B cell (primary cell): Measurements from ENCODE around the gene SLC37A1. TPM values are rescaled to one million over a fixed set of nuclear protein-coding genes. Genes with fewer than 3 reads are reported as not detected.

Experiments used
- ATAC-seq: fragments of 200-7000 bp; cut with Tn5 transposase; one replicate; pipeline ENCODE4 v1.10.0; 2021; ENCODE audit warnings: low read depth, mild to moderate bottlenecking, moderate number of reproducible peaks, moderate library complexity
- CTCF ChIA-PET: fragments of 350-600 bp; sonication (Branson Sonifier 250); formaldehyde crosslinking; loops from one replicate; lab custom pipeline; 2021; ENCODE audit warnings: antibody characterized with exemption, inconsistent platforms; lab: Charles Lee
- POLR2A ChIA-PET: fragments of 350-600 bp; sonication (Branson Sonifier 250); formaldehyde crosslinking; loops from one replicate; lab custom pipeline; 2021; ENCODE audit warnings: antibody characterized with exemption; lab: Charles Lee
- DNase-seq: peaks from one replicate; pipeline ENCODE4 v3.0.0; 2013
- H2AFZ ChIP-seq: 2 replicates; pipeline ENCODE4 v1.6.1; 2012; ENCODE audit warnings: mild to moderate bottlenecking, low read depth, low read length; ENCODE audit not compliant: insufficient read depth, poor library complexity, severe bottlenecking
- H3K27ac ChIP-seq, 2 donors: 1 replicate in 1 of 2; 2 replicates in 1 of 2; pipeline ENCODE4 v1.5.1; 2012 to 2013; ENCODE audit warnings: low read length in 2 of 2, mild to moderate bottlenecking in 2 of 2, moderate library complexity in 1 of 2
- H3K27me3 ChIP-seq, 4 experiments: fragments of 200-600 bp in 1 of 4; sonication (generic) in 1 of 4; replicated peaks in 1 of 4; 1 replicate in 2 of 4; 2 replicates in 2 of 4; pipeline versions ENCODE4 v1.6.1 to v1.7.0; 2013 to 2016; ENCODE audit warnings: low read length in 3 of 4, mild to moderate bottlenecking in 2 of 4, mixed read lengths in 1 of 4, moderate library complexity in 1 of 4; ENCODE audit not compliant: insufficient read depth in 4 of 4, control insufficient read depth in 3 of 4; ENCODE audit errors: control extremely low read depth in 1 of 4
- H3K36me3 ChIP-seq, 2 experiments: replicated peaks in 1 of 2; 1 replicate in 1 of 2; 2 replicates in 1 of 2; pipeline versions ENCODE4 v1.6.1 to v1.7.1; 2013; ENCODE audit warnings: low read length in 1 of 2; ENCODE audit not compliant: insufficient read depth in 2 of 2, control insufficient read depth in 1 of 2; ENCODE audit errors: control extremely low read depth in 1 of 2, extremely low read depth in 1 of 2
- H3K4me1 ChIP-seq, 2 donors: fragments of 200-600 bp in 1 of 2; sonication (generic) in 1 of 2; 1 replicate in 1 of 2; 2 replicates in 1 of 2; pipeline versions ENCODE4 v1.5.1 to v1.6.1; 2013 to 2017; ENCODE audit warnings: low read length in 2 of 2; ENCODE audit not compliant: control insufficient read depth in 2 of 2, insufficient read depth in 2 of 2
- H3K4me2 ChIP-seq: replicated peaks from 2 replicates; pipeline ENCODE3; 2012; ENCODE audit warnings: mild to moderate bottlenecking, low read depth, low read length; ENCODE audit not compliant: poor library complexity, severe bottlenecking
- H3K4me3 ChIP-seq, 5 experiments: fragments of 200-600 bp in 1 of 5; sonication (generic) in 1 of 5; 1 replicate in 3 of 5; 2 replicates in 2 of 5; pipeline versions ENCODE4 v1.5.1 to v1.7.0; 2011 to 2016; ENCODE audit warnings: low read length in 4 of 5, mild to moderate bottlenecking in 4 of 5, low read depth in 2 of 5, control low read depth in 1 of 5, moderate library complexity in 1 of 5; ENCODE audit not compliant: insufficient read depth in 1 of 5; ENCODE audit errors: control extremely low read depth in 1 of 5, extremely low read depth in 1 of 5
- H3K79me2 ChIP-seq: fragments of 200-600 bp; sonication (generic); one replicate; pipeline ENCODE4 v1.6.0; 2016; ENCODE audit warnings: low read length; ENCODE audit not compliant: control insufficient read depth, insufficient read depth
- H3K9ac ChIP-seq: fragments of 200-600 bp; sonication (generic); 2 replicates; pipeline ENCODE4 v1.6.1; 2017; ENCODE audit warnings: mild to moderate bottlenecking, low read length, moderate library complexity
- H3K9me3 ChIP-seq, 3 donors: one replicate each; pipeline versions ENCODE4 v1.6.1 to v1.7.1; 2013; ENCODE audit warnings: low read length in 2 of 3; ENCODE audit not compliant: control insufficient read depth in 2 of 3, insufficient read depth in 1 of 3; ENCODE audit errors: control extremely low read depth in 1 of 3
- H4K20me1 ChIP-seq: 2 replicates; pipeline ENCODE4 v1.6.0; 2012; ENCODE audit warnings: mild to moderate bottlenecking, low read length; ENCODE audit not compliant: insufficient read depth, control insufficient read depth, poor library complexity, severe bottlenecking
- H3K27ac Mint-ChIP-seq: one replicate; pipeline ENCODE4 v1.8.0; 2021; ENCODE audit warnings: mixed read lengths
- H3K27me3 Mint-ChIP-seq: one replicate; pipeline ENCODE4 v1.8.0; 2021; ENCODE audit warnings: mixed read lengths
- H3K4me1 Mint-ChIP-seq: one replicate; pipeline ENCODE4 v1.8.0; 2021; ENCODE audit warnings: mixed read lengths
- H3K4me3 Mint-ChIP-seq: one replicate; pipeline ENCODE4 v1.8.0; 2021; ENCODE audit warnings: mixed read lengths
- H3K9me3 Mint-ChIP-seq: one replicate; pipeline ENCODE4 v1.8.0; 2022; ENCODE audit warnings: mixed read lengths; ENCODE audit not compliant: insufficient read depth
- EZH2 ChIP-seq: IDR thresholded peaks from 2 replicates; pipeline ENCODE4 v1.6.1; 2012; ENCODE audit warnings: borderline replicate concordance, low read depth, mild to moderate bottlenecking, moderate library complexity, low read length; ENCODE audit not compliant: insufficient read depth, poor library complexity, severe bottlenecking
- WGBS: methylation state at CpG from one replicate; pipeline ENCODE4 v1.1.5; 2013; ENCODE audit warnings: missing lambda C conversion rate; ENCODE audit not compliant: insufficient coverage; 5-methylcytosine and 5-hydroxymethylcytosine counted together
- intact Hi-C: fragments of 100-400 bp; cut with micrococcal nuclease; formaldehyde crosslinking; loops from one replicate; pipeline ENCODE4 v1.10.0; 2022
- polyA plus RNA-seq: library from polyadenylated mRNA; depleted of rRNA; stranded (reverse); fragments of >200 nt; gene quantifications from 2 replicates; pipeline ENCODE4 v1.2.3, GENCODE V29; 2012
- total RNA-seq, 2 donors: library from RNA; stranded (reverse); fragments of 120-200 nt in 1 of 2; gene quantifications; 1 replicate in 1 of 2; 2 replicates in 1 of 2; pipeline versions ENCODE4 v1.2.3 to v1.2.4, GENCODE V29; 2013 to 2022
- TF ChIP-seq, protein P1 (sequence below): fragments of 200-600 bp; IDR thresholded peaks from one replicate; pipeline ENCODE4 v1.8.0; 2022; ENCODE audit warnings: antibody characterized with exemption, mild to moderate bottlenecking

Gene SLC37A1
- total and polyA plus RNA-seq, 2 donors (not counting 1 experiment from before 2014, with no cell fraction given): 38.1 to 60.2 TPM

DNA sequence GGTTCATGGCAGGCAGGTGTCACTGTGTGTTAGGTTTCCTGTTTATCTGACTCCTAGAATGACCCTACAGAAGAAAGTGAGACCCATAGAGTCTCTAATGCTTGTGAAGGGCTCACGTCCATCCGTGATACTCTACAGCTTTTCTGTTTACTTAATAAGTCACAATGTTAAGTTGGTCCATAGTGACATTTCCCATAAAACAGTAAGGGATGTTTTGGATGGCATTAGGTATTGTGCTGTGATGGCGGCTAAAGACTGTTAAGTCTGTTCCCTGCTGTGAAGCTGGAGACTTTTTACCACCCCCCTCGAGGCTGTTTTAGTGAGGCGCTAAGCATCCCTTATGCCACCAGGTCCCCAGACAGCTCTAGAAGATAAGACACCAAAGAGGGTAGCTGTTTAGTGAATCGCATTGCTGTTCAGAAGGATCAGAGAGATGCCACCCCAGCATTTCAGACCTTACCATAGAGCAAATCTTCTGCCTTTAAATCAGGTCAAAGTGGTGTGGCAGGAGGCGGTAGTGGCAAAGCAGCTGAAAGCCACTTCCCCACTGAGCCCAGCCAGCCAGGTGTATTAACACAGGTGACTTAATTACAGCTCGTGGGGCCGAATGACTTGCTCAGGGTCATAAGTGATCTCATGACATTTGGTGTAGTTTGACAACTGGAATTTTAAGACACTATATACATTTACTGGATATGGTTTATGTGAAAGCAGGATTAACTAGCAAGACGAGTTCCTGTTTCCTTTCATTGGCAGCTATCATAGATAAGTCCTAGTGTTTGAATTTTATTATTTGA, 25.0 kb downstream of the SLC37A1 start:
- H3K9ac ChIP-seq: no peak overlapping the region
- H3K79me2 ChIP-seq: peaks cover 38% of the 10 kb centered on the region
- 100% methylated on average over 3 of the region's 10 CpGs for WGBS
- H3K4me1 ChIP-seq: peaks cover 38% of the 10 kb centered on the region in 2 donors
- H3K4me1 Mint-ChIP-seq: peaks cover 44% of the 10 kb centered on the region
- H3K9me3 Mint-ChIP-seq: no peaks in the 10 kb centered on the region
- H3K27ac Mint-ChIP-seq: no peak overlapping the region
- TF ChIP-seq EZH2: no peak
- TF ChIP-seq, protein P1, sequence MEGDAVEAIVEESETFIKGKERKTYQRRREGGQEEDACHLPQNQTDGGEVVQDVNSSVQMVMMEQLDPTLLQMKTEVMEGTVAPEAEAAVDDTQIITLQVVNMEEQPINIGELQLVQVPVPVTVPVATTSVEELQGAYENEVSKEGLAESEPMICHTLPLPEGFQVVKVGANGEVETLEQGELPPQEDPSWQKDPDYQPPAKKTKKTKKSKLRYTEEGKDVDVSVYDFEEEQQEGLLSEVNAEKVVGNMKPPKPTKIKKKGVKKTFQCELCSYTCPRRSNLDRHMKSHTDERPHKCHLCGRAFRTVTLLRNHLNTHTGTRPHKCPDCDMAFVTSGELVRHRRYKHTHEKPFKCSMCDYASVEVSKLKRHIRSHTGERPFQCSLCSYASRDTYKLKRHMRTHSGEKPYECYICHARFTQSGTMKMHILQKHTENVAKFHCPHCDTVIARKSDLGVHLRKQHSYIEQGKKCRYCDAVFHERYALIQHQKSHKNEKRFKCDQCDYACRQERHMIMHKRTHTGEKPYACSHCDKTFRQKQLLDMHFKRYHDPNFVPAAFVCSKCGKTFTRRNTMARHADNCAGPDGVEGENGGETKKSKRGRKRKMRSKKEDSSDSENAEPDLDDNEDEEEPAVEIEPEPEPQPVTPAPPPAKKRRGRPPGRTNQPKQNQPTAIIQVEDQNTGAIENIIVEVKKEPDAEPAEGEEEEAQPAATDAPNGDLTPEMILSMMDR: no peak
- no peak overlapping the region for H3K4me3 ChIP-seq
- H3K27me3 ChIP-seq: no peaks in the 10 kb centered on the region
- intact Hi-C loops: loop anchor here (5.0 to 10.0 kb wide), 3 partner anchors 121 to 614 kb away; no protein-coding TSS in a partner anchor
- H2AFZ ChIP-seq: no peak overlapping the region
- CTCF ChIA-PET: interaction anchor here (0.7 to 5.9 kb wide), 17 partner anchors 14 to 393 kb away, joined by 3 to 59 read pairs (median 6); no protein-coding TSS in a partner anchor
- no peak overlapping the region for H3K4me3 Mint-ChIP-seq
- peaks cover 9% of the 10 kb centered on the region for H4K20me1 ChIP-seq
- no peak overlapping the region for H3K4me2 ChIP-seq
- POLR2A ChIA-PET: no interaction called here
- no peak for DNase-seq
- H3K9me3 ChIP-seq: no peaks in the 10 kb centered on the region
- peaks cover 8 to 59% of the 10 kb centered on the region in 2 experiments for H3K36me3 ChIP-seq
- ATAC-seq: no peak
- no peak overlapping the region for H3K27ac ChIP-seq
- no peaks in the 10 kb centered on the region for H3K27me3 Mint-ChIP-seq

DNA sequence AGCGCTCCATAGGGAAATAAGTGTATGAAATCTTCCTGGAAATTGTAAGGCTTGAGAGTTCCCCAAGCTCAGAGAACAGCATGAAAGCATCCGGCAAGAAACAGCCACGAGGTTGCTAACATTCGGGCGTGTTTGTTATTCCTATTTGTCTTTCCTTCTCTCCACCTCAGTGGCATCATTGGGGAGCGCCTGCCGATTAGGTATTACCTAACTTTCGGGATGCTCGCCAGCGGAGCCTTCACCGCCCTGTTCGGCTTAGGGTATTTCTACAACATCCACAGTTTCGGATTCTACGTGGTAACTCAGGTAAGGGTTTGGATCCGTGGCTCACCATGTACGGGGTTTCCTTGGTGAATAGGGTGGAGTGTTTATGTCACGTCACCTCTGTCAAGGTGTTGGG, 25.7 kb downstream of the SLC37A1 start:
- DNase-seq (no peak), ATAC-seq (no peak)
- H3K9ac ChIP-seq: no peak overlapping the region
- H3K36me3 ChIP-seq: peaks cover 8 to 65% of the 10 kb centered on the region in 2 experiments
- H3K27me3 Mint-ChIP-seq: no peaks in the 10 kb centered on the region
- H3K4me3 ChIP-seq: no peak overlapping the region
- TF ChIP-seq, protein P1: no peak
- TF ChIP-seq EZH2: no peak
- no peaks in the 10 kb centered on the region for H3K27me3 ChIP-seq
- peaks cover 31% of the 10 kb centered on the region in 2 donors for H3K4me1 ChIP-seq
- H3K9me3 Mint-ChIP-seq: no peaks in the 10 kb centered on the region
- H4K20me1 ChIP-seq: peaks cover 13% of the 10 kb centered on the region
- ChIA-PET CTCF (interaction anchor here (1.0 to 5.9 kb wide), 11 partner anchors 15 to 394 kb away, joined by 3 to 59 read pairs (median 7); no protein-coding TSS in a partner anchor), POLR2A (no interaction called here)
- peaks cover 37% of the 10 kb centered on the region for H3K4me1 Mint-ChIP-seq
- no peak overlapping the region for H2AFZ ChIP-seq
- H3K9me3 ChIP-seq: no peaks in the 10 kb centered on the region
- intact Hi-C loops: loop anchor here (5.0 to 10.0 kb wide), 3 partner anchors 122 to 615 kb away; no protein-coding TSS in a partner anchor
- no peak overlapping the region for H3K4me3 Mint-ChIP-seq
- H3K4me2 ChIP-seq: no peak overlapping the region
- 99% methylated on average over 11 of the region's 17 CpGs for WGBS
- H3K27ac ChIP-seq: no peak overlapping the region
- H3K79me2 ChIP-seq: peaks cover 32% of the 10 kb centered on the region
- no peak overlapping the region for H3K27ac Mint-ChIP-seq
